Calu3 (cell line): Measurements from ENCODE around the gene NPBWR2. TPM values are rescaled to one million over a fixed set of nuclear protein-coding genes. Genes with fewer than 3 reads are reported as not detected.

Experiments
- BruUV-seq: library from RNA; stranded (reverse); fragments of 400-500 nt; replicated peaks from 2 replicates; lab custom pipeline; 2021; lab: Mats Ljungman, UMichigan
- CTCF ChIA-PET: fragments of 300-600 bp; sonication (Branson Sonifier 250); formaldehyde crosslinking; loops from one replicate; lab custom pipeline; 2022; ENCODE audit warnings: antibody characterized with exemption; lab: Charles Lee
- DNase-seq: peaks from one replicate; pipeline ENCODE4 v3.0.0; 2022
- H3K27ac Mint-ChIP-seq: one replicate; pipeline ENCODE4 v1.8.0; 2022; ENCODE audit warnings: mixed read lengths; ENCODE audit not compliant: unreplicated experiment
- H3K27me3 Mint-ChIP-seq: one replicate; pipeline ENCODE4 v1.8.0; 2022; ENCODE audit warnings: mixed read lengths; ENCODE audit not compliant: unreplicated experiment
- H3K36me3 Mint-ChIP-seq: one replicate; pipeline ENCODE4 v1.8.0; 2022; ENCODE audit warnings: mild to moderate bottlenecking, moderate library complexity, mixed read lengths; ENCODE audit not compliant: insufficient read depth, unreplicated experiment
- H3K4me1 Mint-ChIP-seq: one replicate; pipeline ENCODE4 v1.8.0; 2022; ENCODE audit warnings: mild to moderate bottlenecking, low read depth, mixed read lengths; ENCODE audit not compliant: unreplicated experiment
- H3K4me3 Mint-ChIP-seq: one replicate; pipeline ENCODE4 v1.8.0; 2022; ENCODE audit warnings: mild to moderate bottlenecking, low read depth, moderate library complexity, mixed read lengths; ENCODE audit not compliant: unreplicated experiment
- H3K9me3 Mint-ChIP-seq: one replicate; pipeline ENCODE4 v1.8.0; 2022; ENCODE audit warnings: low read depth, mixed read lengths; ENCODE audit not compliant: unreplicated experiment
- CTCF ChIP-seq: fragments of 200-600 bp; IDR thresholded peaks from one replicate; pipeline ENCODE4 v1.8.0; 2022; ENCODE audit warnings: antibody characterized with exemption; ENCODE audit not compliant: unreplicated experiment
- intact Hi-C: fragments of 100-400 bp; cut with micrococcal nuclease; formaldehyde crosslinking; loops from one replicate; pipeline ENCODE4 v1.10.0; 2022; ENCODE audit not compliant: unreplicated experiment
- total RNA-seq: library from RNA; stranded (reverse); gene quantifications from 2 replicates; pipeline ENCODE4 v1.2.3, GENCODE V29; 2022

Gene NPBWR2
- total RNA-seq, 1 experiment from 2014 or later, result not detected

GRCh38 chr20:64077541-64077875, 29.9 kb downstream of the NPBWR2 start:
- no TSS peak for BruUV-seq
- H3K27me3 Mint-ChIP-seq, result peaks cover 25% of the 10 kb centered on the region
- intact Hi-C loops, result no loop called here
- H3K36me3 Mint-ChIP-seq, result peaks cover 35% of the 10 kb centered on the region
- no peak for DNase-seq
- CTCF ChIA-PET, result no interaction called here
- no peak overlapping the region for H3K27ac Mint-ChIP-seq
- H3K9me3 Mint-ChIP-seq, result no peaks in the 10 kb centered on the region
- TF ChIP-seq CTCF, result no peak
- H3K4me3 Mint-ChIP-seq, result no peak overlapping the region
- H3K4me1 Mint-ChIP-seq, result peaks cover 28% of the 10 kb centered on the region

GRCh38 chr20:64077094-64077493, 30.3 kb downstream of the NPBWR2 start:
- CTCF ChIA-PET, result no interaction called here
- DNase-seq, result no peak
- Mint-ChIP-seq H3K27ac (no peak overlapping the region), H3K4me3 (no peak overlapping the region), H3K4me1 (peaks cover 24% of the 10 kb centered on the region), H3K9me3 (no peaks in the 10 kb centered on the region), H3K36me3 (peaks cover 39% of the 10 kb centered on the region), H3K27me3 (peaks cover 21% of the 10 kb centered on the region)
- no peak for TF ChIP-seq CTCF
- intact Hi-C loops, result no loop called here
- no TSS peak for BruUV-seq

GRCh38 chr20:64076061-64076997, 31.0 kb downstream of the NPBWR2 start:
- no peak overlapping the region for H3K4me3 Mint-ChIP-seq
- BruUV-seq, result no TSS peak
- DNase-seq, result no peak
- CTCF ChIA-PET, result interaction anchor here (0.8 kb wide), 1 partner anchor 10 kb away, joined by 3 read pairs; no protein-coding TSS in a partner anchor
- H3K9me3 Mint-ChIP-seq, result no peaks in the 10 kb centered on the region
- peaks cover 16% of the 10 kb centered on the region for H3K4me1 Mint-ChIP-seq
- no peak overlapping the region for H3K27ac Mint-ChIP-seq
- H3K36me3 Mint-ChIP-seq, result peaks cover 41% of the 10 kb centered on the region
- no peak for TF ChIP-seq CTCF
- H3K27me3 Mint-ChIP-seq, result peaks cover 13% of the 10 kb centered on the region
- intact Hi-C loops, result no loop called here

- intact Hi-C loops, result no loop called here
- no peak overlapping the region for H3K4me3 Mint-ChIP-seq
- BruUV-seq, result no TSS peak
- peaks cover 16% of the 10 kb centered on the region for H3K4me1 Mint-ChIP-seq
- H3K9me3 Mint-ChIP-seq, result no peaks in the 10 kb centered on the region
- no peak for TF ChIP-seq CTCF
- no peak for DNase-seq
- H3K27me3 Mint-ChIP-seq, result peaks cover 5% of the 10 kb centered on the region
- CTCF ChIA-PET, result interaction anchor here (0.8 kb wide), 1 partner anchor 10 kb away, joined by 3 read pairs; no protein-coding TSS in a partner anchor
- H3K36me3 Mint-ChIP-seq, result peaks cover 33% of the 10 kb centered on the region
- H3K27ac Mint-ChIP-seq, result no peak overlapping the region
These were observed 31.8 kb downstream of the NPBWR2 start for GRCh38 chr20:64075556-64075955.
